NCI-H1694 treated with DMSO at 0.1 percent for 48 hours (cell line): Measurements from ENCODE around the gene JAZF1.
"Not testable (repeated sequence)": the region's sequence is repeated elsewhere in the genome, so short reads cannot be mapped to it uniquely, and the experiment has no call there.

Source experiments
- DNase-seq: peaks from one replicate; lab custom pipeline; 2025; lab: John Stamatoyannopoulos, UW

Gene JAZF1

GRCh38 chr7:27873981-27874957 is 306.3 kb downstream of the JAZF1 start:
- DNase-seq: no peak

- DNase-seq: peak; percentile 2
Measured at GRCh38 chr7:27872356-27873275, 308.0 kb downstream of the JAZF1 start.

GRCh38 chr7:27871866-27872265 is 308.7 kb downstream of the JAZF1 start:
- DNase-seq: no peak

GRCh38 chr7:27871086-27871485 is 309.5 kb downstream of the JAZF1 start:
- no peak for DNase-seq

GRCh38 chr7:27870595-27870994 is 310.0 kb downstream of the JAZF1 start:
- DNase-seq: no peak

GRCh38 chr7:27869056-27869455 is 311.5 kb downstream of the JAZF1 start:
- no peak for DNase-seq

GRCh38 chr7:27868131-27868550 is 312.5 kb downstream of the JAZF1 start:
- DNase-seq: no peak

- DNase-seq: no peak
Measured at GRCh38 chr7:27866828-27867672, 313.5 kb downstream of the JAZF1 start.

GRCh38 chr7:27866256-27866655 is 314.3 kb downstream of the JAZF1 start:
- no peak for DNase-seq

GRCh38 chr7:27863880-27864279 is 316.7 kb downstream of the JAZF1 start:
- no peak for DNase-seq

- no peak for DNase-seq
Measured at GRCh38 chr7:27861747-27862146, 318.8 kb downstream of the JAZF1 start.

- no peak for DNase-seq
Measured at GRCh38 chr7:27860800-27861199, 319.8 kb downstream of the JAZF1 start.

- not testable (repeated sequence) for DNase-seq
Measured at GRCh38 chr7:27856703-27857485, 323.7 kb downstream of the JAZF1 start.

GRCh38 chr7:27850531-27850930 is 330.1 kb downstream of the JAZF1 start:
- no peak for DNase-seq

GRCh38 chr7:27846388-27846787 is 334.2 kb downstream of the JAZF1 start:
- no peak for DNase-seq

- no peak for DNase-seq
Measured at GRCh38 chr7:27843584-27844305, 336.9 kb downstream of the JAZF1 start.

GRCh38 chr7:27842851-27843250 is 337.7 kb downstream of the JAZF1 start:
- DNase-seq: no peak

GRCh38 chr7:27842094-27842692 is 338.4 kb downstream of the JAZF1 start:
- DNase-seq: no peak

- no peak for DNase-seq
Measured at GRCh38 chr7:27840760-27841364, 339.7 kb downstream of the JAZF1 start.
